BLaER1 treated with 17β-estradiol and CSF1 and Interleukin-3, amounts not matched to agents 10 nM and 100 nM (cell line): ENCODE measurements around the gene DIPK1C.

Source experiments
- H3K27ac ChIP-seq, 11 experiments: shearing (Covaris generic); formaldehyde crosslinking; 2 replicates each; pipeline ENCODE4 v1.8.1; 2022
- H3K27me3 ChIP-seq, 11 experiments: shearing (Covaris generic); formaldehyde crosslinking; 2 replicates each; pipeline ENCODE4 v1.8.1; 2022
- H3K36me3 ChIP-seq, 11 experiments: shearing (Covaris generic); formaldehyde crosslinking; 2 replicates each; pipeline ENCODE4 v1.8.1; 2022
- H3K4me1 ChIP-seq, 10 experiments: shearing (Covaris generic); formaldehyde crosslinking; 2 replicates each; pipeline ENCODE4 v1.8.1; 2022
- H3K4me2 ChIP-seq, 11 experiments: shearing (Covaris generic); formaldehyde crosslinking; 2 replicates each; pipeline ENCODE4 v1.8.1; 2022
- H3K4me3 ChIP-seq, 10 experiments: shearing (Covaris generic); formaldehyde crosslinking; 2 replicates each; pipeline ENCODE4 v1.8.1; 2022
- H3K9ac ChIP-seq, 11 experiments: shearing (Covaris generic); formaldehyde crosslinking; 2 replicates each; pipeline ENCODE4 v1.8.1; 2022
- H3K9me3 ChIP-seq, 11 experiments: shearing (Covaris generic); formaldehyde crosslinking; replicated peaks in 1 of 11; 2 replicates each; pipeline ENCODE4 v1.8.1; 2022
- H4K20me1 ChIP-seq, 11 experiments: shearing (Covaris generic); formaldehyde crosslinking; 2 replicates each; pipeline ENCODE4 v1.8.1; 2022
- Cebpa-rat ChIP-seq, 11 experiments: shearing (Covaris generic); IDR thresholded peaks; 2 replicates each; pipeline ENCODE4 v1.8.1; 2022

DIPK1C gene

DNA sequence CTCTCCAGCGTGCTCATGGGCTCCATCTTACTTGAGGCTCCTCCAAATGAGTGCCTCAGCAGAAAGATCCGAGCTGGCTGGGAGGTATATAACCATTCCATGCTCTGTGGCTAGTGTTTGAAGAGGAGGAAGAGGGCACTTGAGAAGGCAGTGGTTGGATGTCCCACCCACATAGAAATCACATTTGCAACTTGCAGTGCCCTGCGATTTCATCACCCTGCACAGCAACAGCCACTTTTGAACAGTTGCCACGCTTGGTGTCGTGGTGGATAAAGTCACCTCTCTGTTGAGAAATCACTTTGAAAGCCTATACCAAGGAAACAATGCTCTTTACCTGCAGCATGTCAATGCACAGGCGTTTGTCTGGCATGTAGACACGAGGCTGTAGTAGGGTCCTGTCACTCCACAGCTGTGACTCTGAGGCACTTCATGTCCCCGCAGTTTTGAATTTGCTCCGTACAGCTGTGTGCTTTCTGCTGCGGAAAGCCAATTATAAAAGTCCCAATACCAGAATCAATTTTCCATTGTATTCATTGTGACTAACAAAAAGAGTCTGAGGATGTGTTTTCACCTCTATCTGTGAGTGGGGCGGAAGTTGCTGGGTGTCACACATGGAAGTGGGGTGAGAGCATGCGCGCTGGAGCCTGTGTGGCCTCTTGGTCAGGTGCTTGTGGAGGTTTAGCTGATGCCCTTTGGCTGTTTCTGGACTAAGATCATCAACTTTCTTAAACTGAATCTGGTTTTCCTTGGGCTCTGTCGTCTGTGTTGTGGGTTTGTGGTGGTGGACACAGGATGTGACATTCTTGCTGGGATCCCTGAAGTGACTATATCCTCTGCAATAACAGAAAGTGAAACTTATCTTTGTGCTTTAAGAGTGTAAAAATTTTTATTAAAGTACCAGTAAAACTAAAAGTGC, 41.9 kb upstream of the DIPK1C start:
- H3K9ac ChIP-seq: peak overlapping the region; percentile 70 to 99 (median 79)
- peak overlapping the region; percentile 84 to 96 (median 92) for H3K4me2 ChIP-seq
- peaks cover 46 to 74% (median 56%) of the 10 kb centered on the region in 10 experiments for H3K4me1 ChIP-seq
- no peaks in the 10 kb centered on the region for H3K27me3 ChIP-seq
- H3K4me3 ChIP-seq: peak overlapping the region; percentile 44 to 95 (median 70)
- H3K9me3 ChIP-seq: no peaks in the 10 kb centered on the region
- H3K27ac ChIP-seq: peak overlapping the region; percentile 73 to 99 (median 98)
- peaks cover 0 to 20% (median 14%) of the 10 kb centered on the region in 11 experiments; a peak in 11 of 22 replicates for H4K20me1 ChIP-seq
- peak in 5 of 11 experiments; percentile 14 to 89 (median 72); a peak in 8 of 22 replicates for TF ChIP-seq Cebpa-rat (IDR thresholded peaks at IDR 0.05)
- peaks cover 24 to 56% (median 38%) of the 10 kb centered on the region in 11 experiments for H3K36me3 ChIP-seq

DNA sequence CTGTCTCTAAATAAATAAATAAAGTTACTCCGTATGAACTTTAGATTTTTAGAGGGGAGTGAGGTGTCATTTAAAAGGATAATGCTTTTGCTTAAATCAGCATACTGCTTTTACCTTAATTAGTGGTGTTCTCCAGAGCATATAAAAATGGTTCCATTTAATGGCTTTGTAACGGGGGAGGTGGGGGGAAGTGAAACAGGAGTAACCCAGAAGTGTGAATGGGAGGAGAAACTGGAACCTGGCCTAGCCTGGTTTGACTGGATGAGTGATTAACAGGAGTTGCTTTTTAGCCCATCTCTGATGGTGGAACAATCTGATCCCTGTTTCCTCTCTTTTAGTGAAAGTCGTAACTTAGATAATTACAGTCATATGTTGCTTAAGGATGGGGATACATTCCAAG, 40.7 kb upstream of the DIPK1C start:
- Histone ChIP-seq H3K4me2 (peak overlapping the region; percentile 84 to 96 (median 92)), H3K36me3 (peaks cover 12 to 44% (median 26%) of the 10 kb centered on the region in 11 experiments), H3K27me3 (no peaks in the 10 kb centered on the region), H3K4me1 (peaks cover 55 to 72% (median 62%) of the 10 kb centered on the region in 10 experiments), H3K27ac (peak overlapping the region in 9 of 11 experiments; percentile 94 to 99 (median 98); a peak in 17 of 22 replicates), H4K20me1 (peaks cover 0 to 15% (median 3%) of the 10 kb centered on the region in 11 experiments; a peak in 7 of 22 replicates), H3K4me3 (peak overlapping the region; percentile 69 to 96 (median 92); a peak in 19 of 20 replicates), H3K9me3 (peaks cover 0 to under 1% (median 0%) of the 10 kb centered on the region in 11 experiments; a peak in 2 of 22 replicates), H3K9ac (peak overlapping the region; percentile 91 to 99 (median 97); a peak in 19 of 22 replicates)
- no peak for TF ChIP-seq Cebpa-rat (IDR thresholded peaks at IDR 0.05)

DNA sequence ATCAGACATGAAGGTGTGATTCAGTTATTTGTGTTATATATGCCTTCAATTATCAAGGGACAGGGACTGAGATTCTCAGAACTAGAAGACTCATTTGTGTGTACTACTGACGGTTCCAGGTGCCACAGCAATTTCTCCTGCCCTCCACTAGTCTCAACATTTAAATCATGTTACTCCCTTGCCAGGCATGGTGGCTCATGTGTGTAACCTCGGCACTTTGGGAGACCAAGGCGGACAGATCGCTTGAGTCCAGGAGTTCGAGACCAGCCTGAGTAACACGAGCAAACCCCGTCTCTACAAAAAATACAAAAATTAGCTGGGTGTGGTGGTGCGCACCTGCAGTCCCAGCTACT, 40.2 kb upstream of the DIPK1C start:
- Histone ChIP-seq H3K4me3 (peak overlapping the region; percentile 69 to 96 (median 92)), H4K20me1 (peaks cover 0 to 12% (median 0%) of the 10 kb centered on the region in 11 experiments; a peak in 5 of 22 replicates), H3K9ac (peak overlapping the region; percentile 91 to 99 (median 97)), H3K27ac (peak overlapping the region; percentile 81 to 99 (median 98)), H3K36me3 (peaks cover 7 to 40% (median 25%) of the 10 kb centered on the region in 11 experiments), H3K9me3 (peaks cover 2 to 5% (median 3%) of the 10 kb centered on the region in 11 experiments; a peak in 21 of 22 replicates), H3K4me2 (peak overlapping the region; percentile 84 to 96 (median 92)), H3K27me3 (no peaks in the 10 kb centered on the region), H3K4me1 (peaks cover 50 to 72% (median 65%) of the 10 kb centered on the region in 10 experiments)
- TF ChIP-seq Cebpa-rat (IDR thresholded peaks at IDR 0.05): no peak

DNA sequence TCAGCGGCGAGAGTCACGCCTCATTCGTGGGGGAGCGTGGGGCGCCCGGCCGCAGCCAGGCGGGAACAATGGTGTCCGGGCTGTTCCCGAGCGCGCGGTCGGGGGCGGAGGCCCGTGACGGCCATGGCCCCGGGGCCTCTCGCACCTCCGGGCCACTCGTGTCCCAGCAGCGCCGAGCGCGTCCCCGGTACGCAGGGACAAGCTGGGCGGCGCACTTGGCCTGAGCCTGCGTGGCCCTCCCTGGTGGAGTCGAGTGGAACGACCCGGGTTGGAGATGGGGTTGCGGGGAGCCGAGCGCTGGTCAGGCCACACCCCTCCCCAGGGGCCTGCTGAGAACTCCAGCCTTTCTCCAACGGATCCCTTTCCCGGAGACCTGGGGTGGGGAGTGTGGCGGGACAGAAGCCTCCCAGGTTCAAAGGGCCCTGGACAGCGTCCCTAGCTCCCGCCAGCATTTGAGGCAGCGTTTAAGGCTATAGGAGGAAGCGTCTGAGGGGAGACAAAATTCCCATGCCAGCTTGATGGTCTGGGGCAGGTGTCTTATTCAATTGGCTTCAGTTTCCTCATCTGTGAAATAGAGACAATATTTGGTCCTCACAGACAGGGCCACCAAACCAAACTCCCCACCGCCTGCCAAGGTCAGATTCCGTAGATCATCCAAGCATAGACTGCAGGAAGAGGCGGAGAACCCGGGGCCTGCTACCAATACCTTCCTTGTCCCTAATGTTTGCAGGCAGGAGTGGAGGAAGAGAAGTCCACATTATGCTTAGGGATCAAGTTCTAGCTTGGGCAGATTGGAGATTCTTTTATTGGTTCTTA, 39.6 kb upstream of the DIPK1C start:
- Histone ChIP-seq H3K27ac (peak overlapping the region; percentile 81 to 99 (median 98)), H3K4me2 (peak overlapping the region; percentile 84 to 96 (median 92)), H3K4me1 (peaks cover 44 to 69% (median 62%) of the 10 kb centered on the region in 10 experiments), H4K20me1 (peaks cover 0 to 8% (median 0%) of the 10 kb centered on the region in 11 experiments; a peak in 3 of 22 replicates), H3K27me3 (no peaks in the 10 kb centered on the region), H3K36me3 (peaks cover 1 to 34% (median 22%) of the 10 kb centered on the region in 11 experiments; a peak in 19 of 22 replicates), H3K9me3 (peaks cover 8 to 11% (median 9%) of the 10 kb centered on the region in 11 experiments; a peak in 21 of 22 replicates), H3K4me3 (peak overlapping the region; percentile 69 to 96 (median 92)), H3K9ac (peak overlapping the region; percentile 91 to 99 (median 97))
- no peak for TF ChIP-seq Cebpa-rat (IDR thresholded peaks at IDR 0.05)

DNA sequence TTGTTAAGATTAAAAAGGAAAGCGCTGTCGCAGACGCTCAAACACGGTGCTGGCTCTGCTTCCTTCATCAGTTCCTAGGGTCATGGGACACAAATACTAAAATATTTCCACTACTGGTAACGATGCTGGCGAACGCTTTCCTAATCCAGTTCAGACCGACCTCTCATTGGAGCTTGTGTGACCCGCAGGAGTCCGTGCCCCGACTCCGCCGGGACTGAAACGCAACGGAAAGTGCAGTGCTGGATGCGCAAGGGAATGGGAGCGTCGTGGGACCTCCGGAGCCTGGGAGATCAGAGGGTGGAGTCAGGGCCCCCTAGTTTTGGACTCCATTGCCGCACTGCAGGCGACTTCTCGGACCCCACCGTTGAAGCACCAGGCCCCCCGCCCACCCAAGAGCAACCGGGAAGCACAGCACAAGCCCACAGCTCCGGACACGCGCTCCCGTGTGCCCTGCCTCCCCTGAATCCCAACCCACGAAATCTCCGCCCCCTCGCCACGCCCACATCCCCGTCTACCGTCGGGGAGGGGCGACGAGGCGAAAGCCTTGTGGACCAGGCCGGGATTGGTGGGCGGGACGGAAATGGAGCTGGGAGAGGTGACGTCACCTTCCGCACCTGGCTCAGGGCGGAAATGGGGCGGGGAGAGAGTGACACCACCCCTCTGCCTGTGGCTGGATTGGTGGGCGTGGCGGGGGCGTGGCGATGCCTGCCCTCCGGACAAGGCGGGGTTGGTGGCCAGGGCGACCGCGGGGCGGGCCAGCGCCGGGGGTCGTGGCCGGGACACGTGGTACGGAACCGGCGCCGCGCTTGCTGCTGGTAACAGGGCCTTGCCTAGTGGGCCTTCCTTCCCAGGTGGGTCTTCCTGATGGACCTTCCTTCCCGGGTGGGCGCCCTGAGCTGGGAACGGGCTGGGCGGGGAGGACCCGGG, 38.7 kb upstream of the DIPK1C start, which contains the start of gene CNDP2:
Gene CNDP2, plus strand, starts transcription at position 783 of the 927 bp plus-strand sequence. CDS start 3,611 bp downstream, outside the sequence.
- H3K9me3 ChIP-seq: peaks cover 9 to 20% (median 16%) of the 10 kb centered on the region in 11 experiments; a peak in 21 of 22 replicates
- peak within 1 kb of the TSS; percentile 84 to 96 (median 92) for H3K4me2 ChIP-seq
- peak within 1 kb of the TSS; percentile 81 to 99 (median 98) for H3K27ac ChIP-seq
- peaks cover 35 to 68% (median 57%) of the 10 kb centered on the region in 10 experiments for H3K4me1 ChIP-seq
- H4K20me1 ChIP-seq: peaks cover 0 to 7% (median 0%) of the 10 kb centered on the region in 11 experiments; a peak in 2 of 22 replicates
- H3K36me3 ChIP-seq: peaks cover 0 to 25% (median 13%) of the 10 kb centered on the region in 11 experiments; a peak in 16 of 22 replicates
- H3K27me3 ChIP-seq: no peaks in the 10 kb centered on the region
- H3K4me3 ChIP-seq: peak within 1 kb of the TSS; percentile 69 to 96 (median 92)
- TF ChIP-seq Cebpa-rat (IDR thresholded peaks at IDR 0.05): no peak
- peak within 1 kb of the TSS; percentile 91 to 99 (median 97) for H3K9ac ChIP-seq

DNA sequence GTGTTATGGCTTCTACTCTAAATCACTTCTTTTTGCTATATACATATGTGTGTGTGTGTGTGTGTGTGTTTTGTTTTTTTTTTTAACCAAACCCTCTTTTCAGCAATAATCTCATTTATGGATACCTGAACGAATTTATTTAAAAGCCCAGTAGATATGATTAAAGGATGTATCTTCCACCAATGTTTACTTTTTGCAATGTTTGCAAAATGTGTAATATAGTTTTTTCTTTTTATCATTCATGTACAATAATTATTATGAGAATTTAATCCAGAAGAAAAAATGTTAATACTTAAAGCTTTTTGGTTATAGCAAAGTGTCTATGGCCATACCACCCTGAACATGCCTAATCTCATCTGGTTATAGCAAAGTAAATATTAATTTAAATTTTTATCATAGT, 37.4 kb upstream of the DIPK1C start:
- H3K36me3 ChIP-seq: peaks cover 0 to 15% (median 7%) of the 10 kb centered on the region in 11 experiments; a peak in 8 of 22 replicates
- peak overlapping the region in 8 of 11 experiments; percentile 45 to 99 (median 64); a peak in 13 of 22 replicates for H3K9ac ChIP-seq
- peak overlapping the region in 8 of 11 experiments; percentile 53 to 99 (median 96); a peak in 14 of 22 replicates for H3K27ac ChIP-seq
- no peaks in the 10 kb centered on the region for H3K27me3 ChIP-seq
- H3K9me3 ChIP-seq: peaks cover 9 to 25% (median 17%) of the 10 kb centered on the region in 11 experiments; a peak in 21 of 22 replicates
- H4K20me1 ChIP-seq: peaks cover 0 to 7% (median 0%) of the 10 kb centered on the region in 11 experiments; a peak in 2 of 22 replicates
- H3K4me3 ChIP-seq: peak overlapping the region in 6 of 10 experiments; percentile 83 to 96 (median 90); a peak in 13 of 20 replicates
- TF ChIP-seq Cebpa-rat (IDR thresholded peaks at IDR 0.05): no peak
- H3K4me2 ChIP-seq: peak overlapping the region in 9 of 11 experiments; percentile 56 to 92 (median 76); a peak in 15 of 22 replicates
- H3K4me1 ChIP-seq: peaks cover 23 to 55% (median 45%) of the 10 kb centered on the region in 10 experiments

DNA sequence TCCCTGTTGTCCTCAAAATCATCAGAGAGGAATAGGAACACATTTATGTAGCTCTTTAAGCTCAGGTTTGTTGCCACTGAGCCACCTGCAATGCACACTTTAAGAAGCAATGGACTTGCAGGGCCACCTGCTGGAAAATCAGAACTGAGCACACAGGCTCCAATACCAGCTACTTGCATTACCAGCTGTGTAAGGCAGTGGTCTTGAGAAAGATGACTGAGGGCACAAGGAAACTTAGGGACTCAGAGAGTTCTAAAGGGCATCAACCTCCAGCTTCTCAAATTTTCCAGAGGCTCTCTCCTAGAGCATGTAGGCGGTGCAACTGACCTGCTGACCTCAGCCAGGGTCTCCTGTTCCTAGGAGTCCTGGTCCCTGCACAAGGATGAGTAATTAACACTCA, 36.6 kb upstream of the DIPK1C start:
- Histone ChIP-seq H3K9me3 (peaks cover 9 to 33% (median 20%) of the 10 kb centered on the region in 11 experiments; a peak in 21 of 22 replicates), H3K27ac (peak overlapping the region in 8 of 11 experiments; percentile 53 to 99 (median 78); a peak in 16 of 22 replicates), H3K4me1 (peaks cover 17 to 50% (median 43%) of the 10 kb centered on the region in 10 experiments), H3K4me2 (peak overlapping the region in 8 of 11 experiments; percentile 43 to 92 (median 74); a peak in 16 of 22 replicates), H3K27me3 (no peaks in the 10 kb centered on the region), H3K4me3 (peak overlapping the region in 7 of 10 experiments; percentile 33 to 96 (median 88); a peak in 11 of 20 replicates), H3K9ac (peak overlapping the region in 8 of 11 experiments; percentile 45 to 99 (median 64); a peak in 15 of 22 replicates), H3K36me3 (peaks cover 0 to 14% (median 7%) of the 10 kb centered on the region in 11 experiments; a peak in 8 of 22 replicates), H4K20me1 (peaks cover 0 to 7% (median 0%) of the 10 kb centered on the region in 11 experiments; a peak in 2 of 22 replicates)
- no peak for TF ChIP-seq Cebpa-rat (IDR thresholded peaks at IDR 0.05)
